GM23338 (cell line): ENCODE results near the gene FGD3. TPM values are rescaled to one million over a fixed set of nuclear protein-coding genes. Genes with fewer than 3 reads are reported as not detected.

Experiments used
- ATAC-seq: fragments of 200-7000 bp; cut with Tn5 transposase; 3 replicates; pipeline ENCODE4 v1.9.1; 2020
- DNase-seq: peaks from one replicate; pipeline ENCODE4 v3.0.0-alpha.2; 2015; ENCODE audit warnings: low spot score
- H2AFZ ChIP-seq: fragments of 200-600 bp; sonication (generic); 2 replicates; pipeline ENCODE4 v1.8.0; 2016; ENCODE audit warnings: antibody characterized with exemption, mild to moderate bottlenecking, moderate library complexity
- H3F3A ChIP-seq: fragments of 200-600 bp; sonication (generic); replicated peaks from 2 replicates; pipeline ENCODE4 v1.8.0; 2017; ENCODE audit warnings: antibody characterized with exemption, mixed run types, low read depth
- H3K27ac ChIP-seq: fragments of 200-600 bp; sonication (generic); 2 replicates; pipeline ENCODE4 v1.6.1; 2016; ENCODE audit warnings: low read depth
- H3K27me3 ChIP-seq: fragments of 200-600 bp; sonication (generic); 2 replicates; pipeline ENCODE4 v1.8.0; 2016; ENCODE audit warnings: mild to moderate bottlenecking, mixed run types, moderate library complexity; ENCODE audit not compliant: insufficient read depth
- H3K36me3 ChIP-seq: fragments of 200-600 bp; sonication (generic); 2 replicates; pipeline ENCODE4 v1.8.0; 2016; ENCODE audit warnings: mild to moderate bottlenecking; ENCODE audit not compliant: insufficient read depth
- H3K4me1 ChIP-seq: fragments of 200-600 bp; sonication (generic); 2 replicates; pipeline ENCODE4 v1.8.0; 2016; ENCODE audit warnings: mild to moderate bottlenecking, moderate library complexity; ENCODE audit not compliant: insufficient read depth
- H3K4me2 ChIP-seq: fragments of 200-600 bp; sonication (generic); 2 replicates; pipeline ENCODE4 v1.7.1; 2017; ENCODE audit warnings: mixed run types
- H3K4me3 ChIP-seq: fragments of 200-600 bp; sonication (generic); 2 replicates; pipeline ENCODE4 v1.6.1; 2016; ENCODE audit warnings: mixed run types
- H3K79me2 ChIP-seq: fragments of 200-600 bp; sonication (generic); replicated peaks from 2 replicates; pipeline ENCODE4 v1.8.0; 2017; ENCODE audit warnings: mild to moderate bottlenecking; ENCODE audit not compliant: insufficient read depth
- H3K9me2 ChIP-seq: fragments of 200-600 bp; sonication (generic); 2 replicates; pipeline ENCODE4 v1.8.0; 2017; ENCODE audit not compliant: insufficient read depth
- H4K20me1 ChIP-seq: fragments of 200-600 bp; sonication (generic); replicated peaks from 2 replicates; pipeline ENCODE4 v1.8.0; 2017; ENCODE audit warnings: mild to moderate bottlenecking; ENCODE audit not compliant: insufficient read depth
- H3K27ac Mint-ChIP-seq: 2 replicates; pipeline ENCODE4 v1.8.0; 2020; ENCODE audit warnings: inconsistent platforms, mild to moderate bottlenecking, moderate library complexity, mixed read lengths
- H3K27me3 Mint-ChIP-seq: 3 replicates; pipeline ENCODE4 v1.8.0; 2022; ENCODE audit warnings: low read depth, mild to moderate bottlenecking, moderate library complexity, mixed read lengths, inconsistent platforms; ENCODE audit not compliant: insufficient read depth, poor library complexity
- H3K36me3 Mint-ChIP-seq: 3 replicates; pipeline ENCODE4 v1.8.0; 2021; ENCODE audit warnings: low read depth, mild to moderate bottlenecking, inconsistent platforms, moderate library complexity, mixed read lengths
- H3K4me1 Mint-ChIP-seq: 3 replicates; pipeline ENCODE4 v1.8.0; 2020; ENCODE audit warnings: mild to moderate bottlenecking, inconsistent platforms, mixed read lengths
- H3K4me3 Mint-ChIP-seq: 3 replicates; pipeline ENCODE4 v1.8.0; 2021; ENCODE audit warnings: moderate library complexity, mild to moderate bottlenecking, inconsistent platforms, mixed read lengths
- H3K9me3 Mint-ChIP-seq: 3 replicates; pipeline ENCODE4 v1.8.0; 2020; ENCODE audit warnings: moderate library complexity, mild to moderate bottlenecking, inconsistent platforms, mixed read lengths
- CREB1 ChIP-seq: fragments of 250-450 bp; sonication (Bioruptor Pico); IDR thresholded peaks from 2 replicates; pipeline ENCODE4 v1.5.0; 2020; ENCODE audit warnings: low read depth, mild to moderate bottlenecking, moderate library complexity
- CTCF ChIP-seq, 2 experiments: fragments of 200-600 bp in 1 of 2; sonication (generic) in 1 of 2; conservative IDR thresholded peaks; 2 replicates each; pipeline versions ENCODE4 v1.5.1 to v1.6.1; 2016 to 2017; ENCODE audit warnings: antibody characterized with exemption in 2 of 2, low read depth in 2 of 2, mild to moderate bottlenecking in 2 of 2, moderate library complexity in 1 of 2
- JUNB ChIP-seq: IDR thresholded peaks from one replicate; pipeline ENCODE4 v1.6.1; 2016; ENCODE audit warnings: antibody characterized with exemption; ENCODE audit not compliant: unreplicated experiment
- ZNF331 ChIP-seq: fragments of 250-450 bp; sonication (Bioruptor Pico); IDR thresholded peaks from 2 replicates; pipeline ENCODE4 v1.5.0; 2020; ENCODE audit warnings: low read depth, mild to moderate bottlenecking, moderate library complexity
- ZNF462 ChIP-seq: fragments of 250-450 bp; sonication (Bioruptor Pico); IDR thresholded peaks from 2 replicates; pipeline ENCODE4 v1.5.0; 2020; ENCODE audit warnings: mild to moderate bottlenecking, moderate library complexity
- polyA plus RNA-seq: library from polyadenylated mRNA; unstranded; fragments of >200 nt; fragmentation: Nextera tagmentation; extraction: Ambion mirVana; gene quantifications from 2 replicates; pipeline ENCODE4 v1.2.1, GENCODE V29; 2016
- total RNA-seq: library from RNA; depleted of rRNA; stranded (reverse); fragments of >200 nt; shearing (Covaris generic); gene quantifications from 2 replicates; pipeline ENCODE4 v1.2.3, GENCODE V29; 2014

Gene FGD3
- total and polyA plus RNA-seq, 2 experiments from 2014 or later = 0.95 to 1.7 TPM

- Histone ChIP-seq H3F3A (no peaks in the 10 kb centered on the region), H3K27ac (peak overlapping the region; percentile 5; the same call in 1 of the 2 replicates), H3K4me2 (no peak overlapping the region), H3K4me1 (peaks cover 10% of the 10 kb centered on the region), H3K9me2 (no peaks in the 10 kb centered on the region), H2AFZ (no peak overlapping the region), H3K4me3 (no peak overlapping the region), H3K36me3 (peaks cover 19% of the 10 kb centered on the region), H3K27me3 (no peaks in the 10 kb centered on the region), H4K20me1 (no peaks in the 10 kb centered on the region), H3K79me2 (no peaks in the 10 kb centered on the region)
- Mint-ChIP-seq H3K4me1 (peaks cover 26% of the 10 kb centered on the region), H3K27ac (no peak overlapping the region), H3K4me3 (no peak overlapping the region), H3K36me3 (peaks cover 33% of the 10 kb centered on the region), H3K9me3 (peaks cover 44% of the 10 kb centered on the region), H3K27me3 (peaks cover 5% of the 10 kb centered on the region)
- DNase-seq (peak; percentile 21), ATAC-seq (no peak)
- TF ChIP-seq JUNB (no peak), CREB1 (CRISPR knock-in tag) (no peak), CTCF (conservative IDR thresholded peaks at IDR 0.05; ENCODE audit: low read depth in 2 of 2) (no peak), ZNF331 (CRISPR knock-in tag) (no peak), ZNF462 (no peak)
Measured at GRCh38 chr9:92978345-92978875, 31.1 kb downstream of the FGD3 start.
